Tongue (tissue), 3 donors: Measurements from ENCODE around the gene KLF4. TPM values are rescaled to one million over a fixed set of nuclear protein-coding genes. Genes with fewer than 3 reads are reported as not detected.
A peak's percentile ranks its signal among the peaks of the same experiment; 100 is the strongest.

Experiments
- DNase-seq: peaks from one replicate; pipeline ENCODE4 v3.0.0-alpha.2; 2015
- small RNA-seq: library from RNA; depleted of rRNA; stranded (forward); fragments of <200 nt; gene quantifications from one replicate; pipeline ENCODE3, GENCODE V24; 2014; ENCODE audit warnings: low replicate concordance
- total RNA-seq: library from RNA; depleted of rRNA; stranded (reverse); fragments of >200 nt; gene quantifications from one replicate; pipeline ENCODE4 v1.2.3, GENCODE V29; 2014

Gene KLF4
- total RNA-seq, 1 donor from 2014 or later = 40.8 TPM

DNA sequence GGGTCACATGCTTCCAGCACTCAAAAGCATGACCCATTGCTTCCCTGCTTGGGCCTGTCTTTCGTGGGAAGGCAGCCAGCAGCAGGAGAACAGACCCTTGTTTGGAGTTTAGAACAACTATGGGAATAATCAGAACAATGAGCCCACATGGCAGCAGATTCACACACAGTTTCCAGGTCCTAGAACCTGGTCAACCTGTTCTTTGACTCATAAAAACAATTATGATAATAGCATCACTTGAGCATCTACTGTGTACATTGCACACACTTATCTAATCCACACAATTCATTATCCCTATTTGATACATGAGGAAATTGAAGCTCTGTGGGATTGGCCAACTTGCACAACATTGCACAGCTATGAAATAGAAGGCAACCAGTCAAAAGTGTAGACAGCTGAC is 41.7 kb downstream of the KLF4 start:
- DNase-seq = no peak

DNA sequence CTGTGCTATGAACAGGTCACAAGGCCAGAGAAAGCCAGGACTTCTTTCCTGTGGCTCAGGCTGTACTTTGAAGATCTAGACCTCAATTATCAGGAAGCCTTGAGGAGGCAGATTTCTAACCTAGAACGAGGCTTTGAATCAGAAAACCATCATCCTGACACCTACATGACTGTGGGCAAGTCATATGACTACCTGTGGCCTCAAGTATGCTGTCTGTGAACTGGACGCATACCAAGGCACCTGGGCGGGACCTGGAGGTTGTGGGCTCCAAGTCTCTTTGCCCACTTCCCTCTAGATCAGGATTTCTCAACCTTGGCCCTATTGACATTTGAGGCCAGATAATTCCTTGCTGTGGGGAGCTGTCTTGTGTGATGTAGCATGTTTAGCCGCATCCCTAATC is 42.5 kb downstream of the KLF4 start:
- DNase-seq = no peak

DNA sequence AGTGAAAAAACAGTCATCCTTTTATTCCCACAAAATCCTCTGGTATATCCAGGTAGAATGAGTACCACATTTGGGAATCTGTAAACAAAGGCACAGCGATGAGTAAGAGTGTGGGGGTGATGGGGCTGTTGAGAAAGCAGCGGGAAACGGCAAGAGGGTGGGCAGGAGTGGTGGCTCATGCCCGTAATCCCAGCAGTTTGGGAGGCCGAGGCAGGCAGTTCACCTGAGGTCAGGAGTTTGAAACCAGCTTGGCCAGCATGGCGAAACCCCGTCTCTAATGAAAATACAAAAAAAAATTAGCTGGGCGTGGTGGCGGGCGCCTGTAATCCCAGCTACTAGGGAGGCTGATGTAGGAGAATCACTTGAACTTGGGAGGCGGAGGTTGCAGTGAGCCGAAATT is 43.1 kb downstream of the KLF4 start:
- no peak for DNase-seq

- DNase-seq = no peak
Observed at GRCh38 chr9:107443786-107444185, 45.8 kb downstream of the KLF4 start.

DNA sequence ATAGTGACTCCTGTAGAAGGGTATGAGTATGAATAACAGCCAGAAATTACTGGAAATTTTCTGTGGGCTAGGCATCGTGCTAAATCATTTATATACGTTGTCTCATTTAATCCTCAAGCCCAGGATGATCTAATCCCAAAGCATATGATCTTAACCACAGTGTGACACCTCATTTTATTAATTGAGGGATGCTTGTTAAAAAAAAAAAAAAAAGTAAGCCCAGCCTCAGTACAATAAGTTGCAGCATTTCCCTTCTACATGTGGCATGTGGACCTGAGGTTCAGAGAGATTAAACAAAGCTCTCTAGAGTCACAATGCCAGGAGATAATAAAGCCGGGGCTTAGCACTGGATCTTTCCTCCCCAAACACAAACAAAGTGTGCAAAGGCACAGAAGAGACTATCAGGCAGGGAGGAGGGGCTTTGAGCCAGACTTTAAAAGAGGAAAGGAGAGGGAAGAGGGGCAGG is 49.5 kb downstream of the KLF4 start:
- peak; percentile 48 for DNase-seq

GRCh38 chr9:107438211-107439031 is 51.1 kb downstream of the KLF4 start:
- DNase-seq = no peak

- no peak for DNase-seq
Observed at GRCh38 chr9:107437716-107438115, 51.9 kb downstream of the KLF4 start.

DNA sequence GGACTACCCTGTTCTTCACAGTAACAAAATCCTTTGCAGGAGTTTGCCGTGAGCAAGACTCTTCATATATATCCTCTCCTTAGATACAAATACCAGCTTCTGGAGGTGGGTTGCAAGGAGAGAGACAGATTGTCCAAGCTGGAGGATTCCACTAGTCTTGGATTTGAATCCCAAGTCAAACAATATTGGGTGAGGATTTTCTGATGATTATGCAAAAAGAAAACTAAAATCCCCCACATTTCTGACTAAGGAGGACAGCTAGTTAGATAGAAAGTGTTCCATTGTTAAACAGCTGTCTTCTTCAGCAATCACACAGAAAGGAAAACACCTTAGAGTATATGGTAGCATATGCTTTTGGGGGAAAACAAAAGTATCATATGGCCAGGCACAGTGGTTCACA is 54.2 kb downstream of the KLF4 start:
- DNase-seq = no peak

Small RNA genes lying within 50 kb of the gene (small RNA-seq; reads per million reads assigned to genes)
- gene HMGN2P32 (not detected), gene RNU6-492P (not detected)

Other genes with a start within 250 kb of the KLF4 start
- gene RAD23B, start 206.5 kb downstream of the KLF4 start, total RNA-seq = 114 TPM